Effector CD8-positive, alpha-beta T cell (primary cell): ENCODE results near the gene FGF10.

Experiments
- DNase-seq: peaks from one replicate; lab custom pipeline; 2025; lab: John Stamatoyannopoulos, UW
- total RNA-seq, 4 experiments: gene quantifications; one replicate each; lab custom pipeline; 2026; lab: John Stamatoyannopoulos, UW

The FGF10 gene
- 0 reads per million in 4 experiments for total RNA-seq

GRCh38 chr5:44389090-44389822, at the start of gene FGF10:
Gene FGF10 (minus strand): TSS chr5:44389420. CDS start chr5:44388682, 738 bp downstream.
- no peak for DNase-seq

DNA sequence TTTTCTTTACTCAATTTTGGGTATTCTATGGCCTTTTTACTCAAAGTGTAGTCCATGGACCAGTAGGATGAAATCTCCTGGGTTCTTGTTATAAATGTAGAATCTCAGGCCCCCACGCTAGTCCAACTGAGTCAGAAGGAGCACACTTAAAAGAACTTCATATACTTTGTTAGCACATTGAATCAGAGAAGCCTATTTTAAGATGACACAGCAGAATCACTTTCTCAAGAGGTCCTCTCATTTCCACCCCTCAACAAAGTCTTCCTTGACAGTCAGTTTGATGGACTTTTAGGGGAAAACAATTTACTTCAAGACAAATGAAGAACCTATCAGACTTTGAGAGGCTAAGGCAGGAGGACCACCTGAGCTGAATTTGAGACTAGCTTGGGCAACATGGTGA, 37.7 kb upstream of the FGF10 start:
- DNase-seq: no peak

DNA sequence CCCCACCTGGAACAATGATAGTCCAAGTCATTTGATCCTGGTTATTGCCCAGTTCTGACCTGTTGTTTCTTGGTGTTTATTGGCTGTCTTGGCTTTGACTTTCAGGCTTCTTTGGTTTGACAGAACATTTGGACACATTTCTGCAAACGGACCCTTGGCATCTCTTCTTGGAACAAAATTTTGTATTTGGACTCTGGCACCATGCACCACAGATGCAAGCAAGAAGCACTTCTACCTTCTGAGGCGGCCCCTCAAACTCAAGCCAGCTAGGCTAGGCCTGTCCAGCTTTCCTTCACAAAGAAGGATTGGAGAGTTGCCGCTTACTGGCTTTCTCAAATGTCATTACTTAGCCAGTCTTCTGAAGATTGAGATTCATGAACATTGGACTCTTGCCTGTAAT, 23.1 kb upstream of the FGF10 start:
- no peak for DNase-seq

- no peak for DNase-seq
Measured at GRCh38 chr5:44402084-44402483, 12.9 kb upstream of the FGF10 start.

DNA sequence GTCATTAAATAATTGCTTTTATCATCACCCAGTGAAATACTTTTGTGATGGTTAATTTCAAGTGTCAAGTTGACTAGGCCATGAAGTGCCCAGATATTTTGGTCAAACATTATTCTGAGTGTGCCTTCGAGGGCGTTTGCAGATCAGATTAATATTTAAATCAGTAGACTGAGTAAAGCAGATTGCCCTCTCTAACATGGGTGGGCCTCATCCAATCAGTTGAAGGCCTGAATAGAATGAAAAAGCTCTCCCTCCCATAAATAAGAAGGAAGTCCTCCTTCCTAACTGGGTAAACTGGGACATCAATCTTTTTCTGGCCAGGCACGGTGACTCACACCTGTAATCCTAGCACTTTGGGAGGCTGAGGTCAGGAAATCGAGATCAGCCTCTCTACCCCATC, 12.4 kb upstream of the FGF10 start:
- no peak for DNase-seq

- no peak for DNase-seq
Measured at GRCh38 chr5:44398382-44398781, 9.2 kb upstream of the FGF10 start.

GRCh38 chr5:44396312-44396711, 7.1 kb upstream of the FGF10 start:
- no peak for DNase-seq

- DNase-seq: no peak
Measured at GRCh38 chr5:44390351-44390750, 1.1 kb upstream of the FGF10 start.

DNA sequence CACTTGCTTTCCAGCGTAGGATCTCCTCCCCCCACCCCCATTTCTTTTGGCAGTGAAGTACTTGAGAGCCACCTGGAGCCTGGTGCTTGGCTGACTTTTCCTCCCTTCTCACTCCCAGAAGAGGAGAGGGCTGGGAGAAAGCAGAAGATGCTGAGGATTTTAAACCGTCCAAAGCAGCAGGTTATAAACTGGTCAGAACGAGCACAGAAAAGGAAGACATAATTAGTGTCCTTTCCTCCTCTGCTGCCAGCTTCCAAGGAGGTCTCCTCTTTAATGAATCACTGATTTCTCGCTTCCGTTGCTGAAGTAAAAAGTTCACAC, 563 bp upstream of the FGF10 start:
- no peak for DNase-seq

- no peak for DNase-seq
Measured at GRCh38 chr5:44388321-44389089, 715 bp downstream of the FGF10 start.

DNA sequence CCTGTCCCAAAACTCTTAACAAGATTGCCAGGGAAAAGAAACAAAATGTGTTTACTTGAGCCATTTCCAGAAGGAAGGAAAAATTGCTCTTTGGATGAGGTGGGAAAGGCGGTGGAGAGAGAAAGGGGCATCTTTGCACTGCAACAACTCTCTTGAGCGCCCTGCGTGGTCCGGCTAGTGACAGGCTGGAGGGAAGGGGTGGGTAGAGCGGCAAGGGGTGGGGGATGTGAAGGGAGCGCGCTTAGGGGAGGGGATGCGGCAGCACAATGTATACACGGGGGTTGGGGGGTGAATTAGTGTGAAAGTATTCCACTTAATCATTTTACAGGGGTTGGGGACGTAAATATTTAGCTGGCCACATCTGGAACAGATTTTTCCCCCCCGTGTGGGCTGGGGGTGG, 1.3 kb downstream of the FGF10 start:
- DNase-seq: no peak

- DNase-seq: no peak
Measured at GRCh38 chr5:44387406-44387805, 1.8 kb downstream of the FGF10 start.

- DNase-seq: no peak
Measured at GRCh38 chr5:44385291-44385900, 3.8 kb downstream of the FGF10 start.

GRCh38 chr5:44384816-44385215, 4.4 kb downstream of the FGF10 start:
- DNase-seq: no peak

DNA sequence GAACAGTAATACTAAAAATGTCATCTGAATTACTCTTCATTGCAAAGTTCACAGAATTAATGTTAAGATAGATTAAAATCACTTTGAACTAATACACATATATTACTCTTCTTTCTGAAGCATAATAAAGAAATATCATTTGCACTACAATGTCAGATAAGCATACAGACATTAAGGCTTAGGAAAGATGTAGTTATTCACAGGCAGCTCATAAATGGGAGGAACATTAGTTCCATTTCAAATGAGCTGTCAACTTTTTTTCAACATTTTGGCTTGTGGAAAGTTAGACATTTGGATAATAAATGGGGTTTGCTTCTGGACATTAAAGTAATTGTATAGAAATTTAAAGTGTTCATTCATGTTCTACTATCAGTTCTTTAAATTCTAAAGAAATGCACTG, 6.3 kb downstream of the FGF10 start:
- DNase-seq: no peak

GRCh38 chr5:44377057-44377456, 12.2 kb downstream of the FGF10 start:
- DNase-seq: no peak

DNA sequence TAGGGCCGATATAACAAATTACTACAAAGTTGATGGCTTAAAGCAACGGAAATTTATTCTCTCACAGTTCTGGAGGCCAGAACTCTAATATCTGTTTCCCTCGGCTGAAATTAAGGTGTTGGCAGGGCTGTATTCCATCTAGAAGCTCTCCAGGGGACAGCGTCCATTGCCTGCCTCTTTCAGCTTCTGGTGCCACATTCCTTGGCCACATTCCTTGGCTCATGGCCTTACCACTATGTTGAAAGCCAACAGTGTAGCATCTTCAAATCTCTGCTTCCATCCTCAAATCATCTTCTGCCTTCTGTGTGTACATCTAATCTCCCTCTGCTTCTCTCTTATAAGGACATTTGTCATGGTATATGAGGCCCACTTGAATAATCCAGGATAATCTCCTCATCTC, 17.2 kb downstream of the FGF10 start:
- no peak for DNase-seq

DNA sequence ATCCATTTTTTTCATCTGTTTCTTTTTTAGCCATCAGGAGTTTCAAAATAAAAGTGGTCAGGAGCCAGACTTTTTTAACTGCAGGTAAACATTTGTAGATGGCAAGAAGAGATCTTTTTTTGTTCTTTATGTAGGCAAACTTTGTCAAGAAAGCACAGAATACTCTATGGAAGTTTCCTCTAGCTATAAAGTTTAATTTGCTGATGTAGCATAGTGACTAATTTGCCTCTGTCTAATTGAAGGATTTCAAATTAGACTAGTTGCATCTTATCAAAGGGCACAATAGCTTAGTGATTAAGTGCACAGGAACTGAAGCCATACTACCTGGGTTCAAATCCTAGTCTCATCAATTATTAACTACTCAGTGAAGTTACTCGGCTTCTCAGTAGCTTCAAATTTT, 22.0 kb downstream of the FGF10 start:
- no peak for DNase-seq

DNA sequence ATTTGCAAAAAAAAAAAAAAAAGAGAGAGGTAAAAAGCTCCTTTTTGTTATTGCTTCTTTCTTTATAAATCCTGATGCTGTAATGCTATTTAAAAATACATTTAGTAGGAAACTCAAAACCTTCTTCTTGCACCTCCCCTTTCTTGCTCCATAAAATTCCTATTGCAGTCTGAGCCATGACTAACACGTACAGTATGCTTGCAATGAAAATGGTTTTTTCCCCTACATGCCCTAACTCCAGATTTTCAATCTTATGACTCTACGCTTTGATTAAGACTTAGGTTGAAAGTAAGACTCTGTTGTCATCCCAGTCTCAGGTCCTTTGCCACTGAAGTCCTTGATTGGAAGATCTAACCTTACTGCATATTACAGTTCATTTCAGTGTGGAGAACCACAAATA, 23.9 kb downstream of the FGF10 start:
- DNase-seq: no peak

- DNase-seq: no peak
Measured at GRCh38 chr5:44364097-44364496, 25.1 kb downstream of the FGF10 start.

- DNase-seq: no peak
Measured at GRCh38 chr5:44361342-44362001, 27.7 kb downstream of the FGF10 start.

- DNase-seq: no peak
Measured at GRCh38 chr5:44360919-44361318, 28.3 kb downstream of the FGF10 start.

GRCh38 chr5:44358421-44358820, 30.8 kb downstream of the FGF10 start:
- DNase-seq: no peak
